ENCODE measurements around the gene SLC17A9.

GRCh38 chr20:62916703-62917476, 35.6 kb upstream of the SLC17A9 start:
- no peak for TF ChIP-seq CTCF (IDR thresholded peaks at IDR 0.05)
- no peak for TF ChIP-seq POLR2A (IDR thresholded peaks at IDR 0.05)
- no peak for TF ChIP-seq POLR2AphosphoS5 (IDR thresholded peaks at IDR 0.05)
- no peak for TF ChIP-seq EP300 (IDR thresholded peaks at IDR 0.05)
